GM19463 (cell line): ENCODE results near the gene LRRC7.

ENCODE experiments used
- ATAC-seq: cut with Tn5 transposase; IDR thresholded peaks from one replicate; pipeline ENCODE4 v1.9.1; 2021; ENCODE audit warnings: mild to moderate bottlenecking, moderate library complexity; ENCODE audit not compliant: unreplicated experiment

The LRRC7 gene

DNA sequence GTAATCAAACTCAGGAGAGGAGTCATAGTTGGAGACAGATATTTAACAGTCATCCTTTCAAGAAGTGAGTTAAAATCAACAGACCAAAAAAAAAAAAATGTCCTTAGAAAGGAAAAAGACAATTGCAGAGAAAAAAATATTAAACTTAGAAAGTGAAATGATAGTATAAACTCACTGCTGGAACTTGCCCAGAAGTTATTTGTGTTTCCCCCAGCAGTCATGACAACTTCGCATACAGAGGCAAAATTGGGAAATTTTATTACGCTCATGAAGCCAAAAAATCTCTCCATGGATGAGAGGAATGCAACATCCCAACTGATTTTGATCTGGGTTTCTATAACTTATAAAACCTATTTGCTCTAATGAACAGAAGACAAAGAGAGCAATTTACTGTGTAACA, 198.2 kb downstream of the LRRC7 start:
- ATAC-seq, result no peak

DNA sequence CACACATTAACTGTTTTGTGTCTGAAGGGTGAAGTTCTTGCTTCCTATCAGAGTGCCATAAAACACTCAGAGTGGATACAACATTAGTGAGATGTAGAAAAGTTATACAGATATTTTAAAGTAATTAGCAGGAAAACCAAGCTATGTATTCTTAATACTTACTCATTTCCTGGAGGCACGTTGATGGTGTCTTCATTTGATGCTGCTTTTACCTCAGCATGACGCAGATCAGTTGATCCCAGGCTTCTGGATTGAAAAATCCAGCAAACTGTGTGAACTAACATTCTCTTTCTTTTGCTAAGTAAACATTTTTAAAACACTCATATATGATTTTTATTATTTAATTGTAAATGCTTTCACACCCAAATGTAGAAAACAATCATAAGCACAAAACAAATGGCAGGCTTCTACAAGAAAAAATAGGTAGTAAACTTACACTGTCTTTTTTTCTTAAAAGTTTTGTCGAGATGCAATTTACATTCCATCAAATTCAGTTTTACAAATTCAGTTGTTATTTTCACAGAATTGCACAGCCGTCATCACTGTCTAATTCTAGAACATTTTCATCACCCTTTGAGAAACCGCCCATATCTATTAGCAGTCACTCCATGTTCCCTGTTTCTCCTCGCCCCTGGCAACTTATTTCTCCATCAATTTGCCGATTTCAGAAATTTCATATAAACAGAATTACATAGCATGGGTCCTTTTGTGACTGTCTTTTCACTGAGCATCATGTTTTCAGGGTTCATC, 198.9 kb downstream of the LRRC7 start:
- ATAC-seq, result no peak

DNA sequence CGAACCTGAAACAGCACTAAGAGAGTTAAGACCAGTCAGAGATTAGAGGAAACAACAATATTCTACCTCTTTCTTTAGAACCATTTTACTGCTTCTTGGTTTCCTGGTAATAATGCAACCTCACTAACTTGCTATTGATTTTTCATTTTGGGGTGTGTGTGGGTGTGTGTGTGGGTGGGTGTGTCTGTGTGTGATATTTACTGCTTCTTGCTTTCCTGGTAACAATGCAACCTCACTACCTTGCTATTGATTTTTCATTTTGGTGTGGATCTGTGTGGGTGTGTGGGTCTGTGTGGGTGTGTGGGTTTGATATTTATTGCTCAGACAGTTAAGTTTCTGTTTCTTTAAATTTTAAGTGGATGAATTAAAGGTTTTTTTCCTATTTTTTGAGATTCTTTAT, 208.8 kb downstream of the LRRC7 start:
- ATAC-seq, result no peak

DNA sequence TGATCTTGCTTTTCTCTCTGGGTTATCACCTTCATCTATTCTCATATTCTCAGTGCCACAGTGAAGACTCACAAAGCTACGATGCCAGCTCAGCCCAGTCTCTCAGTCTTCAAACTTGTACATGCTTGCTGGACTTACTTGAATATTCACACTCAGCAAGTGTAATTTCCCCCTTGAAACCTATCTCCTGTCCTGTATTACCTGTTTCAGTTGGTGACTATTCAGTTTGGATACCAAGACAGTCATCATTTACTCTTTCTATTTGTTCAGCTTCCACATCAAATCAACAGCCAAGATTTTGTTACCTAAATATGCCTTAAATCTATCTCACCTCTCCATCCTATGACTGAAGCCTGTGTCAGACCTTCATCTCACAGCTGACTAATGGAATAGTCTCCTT, 209.7 kb downstream of the LRRC7 start:
- ATAC-seq, result no peak

DNA sequence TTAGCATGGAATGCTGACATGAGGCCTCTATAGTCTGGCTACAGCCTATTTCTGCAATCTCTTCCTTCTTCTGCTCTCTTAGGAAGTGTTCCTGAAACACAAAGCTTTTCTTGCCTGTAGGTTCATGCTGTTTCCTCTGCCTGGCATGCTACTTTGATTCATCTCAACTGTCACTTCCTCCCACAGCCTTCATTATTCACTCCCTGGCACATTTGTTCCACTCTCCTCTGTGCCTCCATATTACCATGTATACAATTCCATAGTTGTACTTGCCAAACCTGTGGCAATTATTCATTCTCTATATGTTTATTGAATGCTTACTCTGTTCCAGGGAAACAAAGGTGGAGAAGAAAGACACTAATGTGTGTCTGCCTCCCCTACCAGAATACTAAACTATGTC, 210.2 kb downstream of the LRRC7 start:
- ATAC-seq, result no peak

DNA sequence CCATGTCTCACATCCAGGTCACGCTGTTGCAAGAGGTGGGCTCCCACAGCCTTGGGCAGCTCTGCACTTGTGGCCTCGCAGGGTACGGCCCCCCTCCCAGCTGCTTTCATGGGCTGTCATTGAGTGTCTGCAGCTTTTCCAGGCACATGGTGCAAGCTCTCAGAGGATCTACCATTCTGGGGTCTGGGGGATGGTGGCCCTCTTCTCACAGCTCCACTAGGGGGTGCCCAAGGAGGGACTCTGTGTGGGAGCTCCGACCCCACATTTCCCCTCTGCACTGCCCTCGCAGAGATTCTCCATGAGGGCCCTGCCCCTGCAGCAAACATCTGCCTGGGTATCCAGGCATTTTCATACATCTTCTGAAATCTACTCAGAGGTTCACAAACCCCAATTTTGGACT, 219.4 kb downstream of the LRRC7 start:
- ATAC-seq, result no peak

DNA sequence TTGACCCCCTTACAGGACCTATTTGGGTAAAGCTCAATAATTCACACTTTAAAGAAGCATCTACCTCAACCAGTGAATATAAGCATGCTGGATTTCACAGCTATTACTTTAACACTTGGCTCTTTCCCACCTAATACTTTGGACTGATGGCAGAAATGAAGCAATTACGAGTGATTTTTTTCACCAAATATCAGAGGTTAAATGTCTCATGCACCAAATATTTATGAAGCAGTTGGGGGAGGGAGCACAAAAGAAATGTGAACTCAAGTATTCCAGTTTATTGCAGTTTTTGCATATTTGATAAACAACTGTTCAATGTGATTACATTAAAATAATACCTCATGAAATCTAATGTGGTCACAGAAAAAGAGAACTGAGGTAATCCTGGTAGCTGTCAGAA, 223.6 kb downstream of the LRRC7 start:
- ATAC-seq, result no peak

DNA sequence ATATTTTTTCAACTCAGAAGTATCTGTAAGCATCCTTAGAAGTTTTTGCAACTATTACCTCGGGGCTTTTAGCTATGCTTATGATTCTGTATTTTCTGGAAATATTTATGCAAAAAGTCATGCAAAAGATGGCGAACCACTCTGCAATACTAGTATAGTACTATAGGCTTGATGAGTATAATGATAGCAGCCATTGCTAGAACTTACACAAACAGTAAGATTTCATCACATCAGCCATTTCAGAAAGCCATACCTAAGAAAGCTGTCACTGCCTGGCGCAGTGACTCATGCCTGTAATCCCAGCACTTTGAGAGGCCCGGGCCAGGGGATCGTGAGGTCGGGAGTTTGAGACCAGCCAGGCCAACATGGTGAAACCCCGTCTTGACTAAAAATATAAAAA, 227.1 kb downstream of the LRRC7 start:
- no peak for ATAC-seq

DNA sequence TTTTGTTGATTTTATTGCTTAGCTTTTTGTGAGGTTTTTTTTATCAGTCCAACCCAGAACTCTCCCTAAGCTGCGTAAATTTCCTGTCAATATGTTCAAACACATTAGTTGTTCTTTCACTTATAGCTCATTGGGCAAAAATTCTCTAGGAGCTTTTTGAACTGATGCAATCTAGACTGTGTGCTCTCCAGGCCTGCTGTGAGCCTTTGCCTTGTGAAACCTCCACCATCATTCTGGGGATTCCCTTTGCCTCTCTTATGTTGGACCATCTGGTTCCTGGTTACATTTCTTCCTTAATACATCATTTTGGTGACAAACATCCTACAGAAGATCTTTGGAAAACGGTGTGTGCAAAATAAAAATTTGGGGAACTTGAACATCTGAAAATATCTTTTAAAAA, 247.2 kb downstream of the LRRC7 start:
- ATAC-seq, result no peak

DNA sequence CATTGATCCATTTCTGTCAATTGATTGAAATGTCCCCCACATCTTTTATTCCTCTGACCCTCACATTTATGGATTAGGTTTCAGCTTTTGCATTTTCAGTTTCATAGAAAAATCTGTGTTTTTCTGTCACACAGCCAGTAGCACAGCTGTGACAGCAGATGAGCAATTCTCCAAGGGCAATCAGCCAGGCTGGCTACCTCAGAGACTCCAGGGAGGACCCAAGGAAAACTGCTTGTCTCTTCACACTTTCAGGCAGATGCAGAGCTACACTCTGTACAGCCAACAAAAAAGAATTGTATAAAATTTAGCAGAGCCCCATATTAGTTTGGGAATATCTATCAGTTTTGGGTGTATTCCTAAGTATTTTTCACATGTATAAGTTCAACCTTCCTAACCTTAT, 257.2 kb downstream of the LRRC7 start:
- no peak for ATAC-seq

DNA sequence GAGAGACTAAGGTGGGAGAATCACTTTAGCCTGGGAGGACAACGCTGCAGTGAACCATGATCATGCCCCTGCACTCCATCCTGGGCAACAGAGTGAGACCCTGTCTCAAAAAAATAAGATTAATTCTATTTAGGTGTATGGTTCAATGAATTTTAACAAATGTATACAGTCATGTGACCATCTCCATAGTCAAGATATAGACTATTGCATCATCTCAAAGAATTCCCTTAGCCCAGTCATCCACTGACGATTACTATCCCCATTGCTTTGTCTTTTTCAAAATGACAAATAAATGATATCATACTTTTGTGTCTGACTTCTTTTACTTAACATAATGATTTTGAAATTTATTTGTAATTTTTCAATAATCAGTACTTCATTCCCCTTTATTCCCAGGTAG, 260.0 kb downstream of the LRRC7 start:
- no peak for ATAC-seq

DNA sequence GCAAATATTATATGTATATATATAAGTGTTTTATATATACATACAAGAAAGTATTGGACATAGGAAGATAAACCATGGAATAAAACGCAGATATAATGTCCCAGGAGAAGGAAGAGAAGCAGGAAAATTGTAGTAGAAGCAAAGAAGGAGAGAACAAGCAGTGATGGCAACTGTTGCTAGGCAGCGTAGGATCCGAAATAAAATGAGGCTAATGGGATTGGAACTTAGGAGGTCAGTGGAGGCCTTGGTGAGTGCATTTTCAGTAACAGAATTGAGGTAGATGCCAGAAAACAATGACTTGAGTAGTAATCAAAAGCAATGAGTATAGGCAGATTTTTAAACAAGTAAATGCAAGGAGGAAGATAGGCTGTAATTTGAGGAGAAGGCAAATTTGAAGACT, 265.8 kb downstream of the LRRC7 start:
- no peak for ATAC-seq

DNA sequence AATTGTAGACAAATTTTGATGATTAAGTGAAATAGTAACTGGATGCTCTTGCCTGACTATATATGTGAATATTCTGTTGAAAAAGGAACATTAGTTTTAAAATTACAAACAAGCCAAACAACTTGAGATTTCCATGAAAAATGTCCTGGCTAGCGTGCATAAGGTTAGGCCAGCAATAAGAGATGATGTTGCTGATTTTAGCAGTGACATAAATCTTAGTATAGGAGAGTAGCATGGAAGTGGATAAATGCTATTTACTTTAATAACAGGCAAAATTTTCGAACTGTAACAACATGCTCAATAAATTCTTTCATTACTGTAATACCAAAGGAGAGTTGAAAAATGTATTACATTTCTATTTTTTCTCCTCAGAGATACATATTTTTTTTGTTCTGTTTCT, 266.6 kb downstream of the LRRC7 start:
- no peak for ATAC-seq

DNA sequence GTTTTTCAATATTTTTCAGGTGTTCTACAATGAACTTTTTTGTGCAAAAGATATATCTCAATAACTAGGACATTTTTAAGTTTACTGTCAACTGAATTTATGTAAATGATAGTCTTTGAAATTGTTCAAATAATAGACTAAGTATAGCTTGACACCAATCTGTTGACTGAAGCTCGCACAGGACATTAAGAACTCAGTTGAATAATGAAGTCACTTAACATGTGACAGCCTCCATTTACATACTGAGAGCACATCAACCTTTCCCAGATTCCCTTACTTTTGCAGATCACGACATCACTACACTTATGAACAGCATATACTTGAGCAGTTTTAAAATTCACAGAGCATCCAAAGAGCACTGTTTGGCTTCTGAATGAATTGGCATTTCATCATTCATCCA, 268.2 kb downstream of the LRRC7 start:
- no peak for ATAC-seq

DNA sequence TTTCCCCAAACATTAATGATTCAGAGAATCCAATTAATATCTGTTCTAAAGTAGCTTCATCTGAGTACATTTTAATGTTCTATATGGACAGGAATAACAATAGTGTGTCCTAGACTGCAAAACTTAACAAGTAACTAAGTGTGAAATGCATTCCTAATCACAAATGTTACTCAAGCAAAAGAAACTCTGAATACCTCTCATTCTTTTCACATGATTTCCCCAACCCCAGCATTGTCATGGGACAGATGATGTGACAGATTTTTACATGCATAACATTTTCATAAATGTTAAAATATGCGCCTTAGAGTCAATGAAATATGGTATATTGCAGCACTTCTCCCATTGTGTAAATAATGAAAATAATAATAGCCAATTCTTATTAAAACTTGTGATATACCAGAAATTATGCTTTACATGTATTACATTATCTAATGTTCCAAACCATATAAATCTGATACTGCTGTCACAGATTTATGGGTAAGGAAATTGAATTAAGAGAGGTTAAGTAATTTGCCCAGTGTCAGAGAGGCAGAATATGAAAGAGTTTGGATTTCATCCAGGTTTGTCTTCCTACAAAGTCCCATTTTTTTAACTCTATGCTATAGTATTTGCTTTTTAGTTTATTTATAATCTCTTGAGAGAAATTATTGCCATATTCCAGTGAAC, 269.4 kb downstream of the LRRC7 start:
- no peak for ATAC-seq

DNA sequence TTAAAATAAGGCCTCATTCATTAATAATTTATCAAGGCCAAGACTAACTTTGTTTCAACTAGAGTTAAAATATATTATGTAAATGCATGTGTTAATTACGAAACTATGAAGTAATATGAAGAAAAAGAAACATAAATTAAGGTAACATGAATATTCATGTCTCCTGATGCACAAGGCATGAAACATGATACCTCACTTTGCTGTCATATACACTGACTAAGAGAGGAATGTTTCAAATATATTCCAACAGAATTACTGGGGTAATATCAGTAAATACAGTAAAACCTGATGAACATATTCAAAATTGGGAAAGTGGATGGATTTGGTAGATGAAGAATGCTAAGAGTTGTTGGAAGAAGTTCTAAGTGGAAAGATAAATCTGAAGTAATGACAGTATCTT, 274.6 kb downstream of the LRRC7 start:
- no peak for ATAC-seq

DNA sequence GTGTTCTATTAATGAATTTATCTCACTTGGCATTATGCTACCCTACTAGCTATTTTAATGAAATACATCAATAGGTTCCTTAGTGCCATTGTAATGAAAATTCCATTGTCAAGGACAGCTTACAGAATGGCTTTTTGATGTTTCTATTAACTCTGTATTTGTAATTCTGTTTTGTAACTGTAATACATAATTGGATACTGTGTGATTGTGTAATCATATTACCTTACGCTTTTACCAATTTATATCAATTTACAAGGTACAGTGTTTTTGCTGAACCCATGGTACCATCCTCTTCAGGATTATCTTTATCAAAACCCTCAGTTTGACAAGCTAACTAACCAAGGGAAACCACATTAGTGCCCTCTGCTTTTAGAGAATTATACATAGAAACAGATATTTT, 277.9 kb downstream of the LRRC7 start:
- ATAC-seq, result no peak

DNA sequence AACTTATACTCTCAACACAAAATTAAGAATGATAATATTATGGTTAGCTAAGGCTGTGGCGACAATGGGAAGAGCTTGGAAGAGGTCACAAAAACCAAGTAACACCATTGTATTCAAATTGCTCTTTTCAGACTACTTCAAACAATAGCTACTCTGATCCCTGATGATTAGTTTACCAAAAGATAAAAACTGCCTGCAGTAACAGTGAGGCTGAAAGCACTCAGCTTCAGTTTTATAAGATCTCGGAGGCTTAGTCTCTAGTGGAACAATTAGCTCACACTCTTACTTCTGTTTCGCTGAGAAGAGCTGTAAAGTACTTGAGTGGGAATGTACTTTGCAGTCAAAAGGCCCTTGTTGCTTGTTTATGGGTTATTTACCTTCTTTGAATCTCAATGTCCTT, 278.5 kb downstream of the LRRC7 start:
- no peak for ATAC-seq

DNA sequence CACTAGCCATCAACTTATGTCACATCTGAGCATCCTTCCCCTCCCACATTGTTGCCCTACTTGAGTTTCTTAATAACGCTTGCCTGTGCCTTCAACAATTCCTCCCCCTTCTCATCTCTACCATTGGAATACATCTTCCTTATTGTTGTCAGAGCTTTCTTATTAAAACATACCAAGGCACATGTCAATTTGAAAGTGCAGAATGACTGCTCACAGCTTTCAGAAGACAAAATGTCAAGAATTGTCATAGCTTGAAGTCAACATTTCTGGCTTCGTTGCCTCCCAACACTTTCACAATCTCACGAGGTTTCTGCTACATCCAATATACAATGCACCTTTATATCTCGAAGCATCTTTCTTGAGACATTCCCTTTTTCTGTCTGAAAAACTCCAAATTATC, 279.9 kb downstream of the LRRC7 start:
- ATAC-seq, result no peak

DNA sequence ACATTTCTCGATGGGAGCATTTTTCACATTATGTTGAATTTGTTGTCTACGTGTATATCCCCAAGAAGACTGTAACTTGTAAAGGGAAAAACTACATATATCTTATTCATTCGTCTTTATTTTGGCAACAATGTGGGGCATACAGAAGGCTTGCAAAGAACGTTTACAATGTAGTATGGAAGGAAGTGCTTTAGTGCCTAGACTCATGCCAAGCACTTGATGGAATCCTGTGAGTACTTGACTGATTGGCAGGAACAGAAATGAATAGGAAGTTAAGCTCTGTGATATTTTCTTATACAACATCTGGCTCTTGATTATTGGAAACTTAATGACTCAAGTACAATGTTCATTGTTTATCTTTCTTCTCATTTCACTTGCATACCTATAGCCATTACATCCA, 284.4 kb downstream of the LRRC7 start:
- ATAC-seq, result no peak

DNA sequence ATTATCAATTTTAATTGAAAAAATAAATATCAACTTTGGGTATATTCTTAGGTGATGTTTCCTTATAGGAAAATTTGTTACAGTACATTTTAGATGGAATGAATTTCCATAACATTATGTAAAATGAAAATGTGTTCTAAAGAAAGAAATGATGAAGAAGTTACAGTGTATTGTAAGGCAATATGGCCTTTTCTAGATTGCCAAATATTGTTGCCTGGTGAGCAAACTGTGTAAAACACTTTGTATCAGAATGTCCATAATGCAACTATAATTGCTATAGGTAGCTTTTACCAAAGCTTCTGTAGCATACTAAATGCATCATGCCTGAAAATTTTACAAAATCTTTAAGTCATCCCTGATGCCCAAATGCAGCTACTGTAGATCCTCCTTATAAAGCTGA, 285.0 kb downstream of the LRRC7 start:
- no peak for ATAC-seq

DNA sequence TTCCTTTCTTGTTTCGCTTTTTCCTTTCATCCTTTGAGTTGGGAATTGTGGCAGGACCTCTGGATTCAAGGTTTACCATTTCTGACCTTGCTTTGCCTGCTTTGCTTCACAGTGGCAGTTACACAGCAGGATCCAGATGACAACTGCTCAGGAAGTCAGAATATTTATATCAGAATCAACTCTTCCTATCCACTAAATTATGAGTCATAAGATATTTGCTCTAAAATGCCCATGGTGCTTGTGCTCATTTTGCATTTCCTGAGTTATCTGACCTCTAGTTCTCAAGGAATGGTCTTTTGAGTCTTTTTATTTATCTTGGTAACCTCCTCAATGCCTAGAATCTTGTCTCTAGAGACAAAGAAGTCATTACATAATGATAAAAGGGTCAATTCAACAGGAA, 290.8 kb downstream of the LRRC7 start:
- no peak for ATAC-seq

DNA sequence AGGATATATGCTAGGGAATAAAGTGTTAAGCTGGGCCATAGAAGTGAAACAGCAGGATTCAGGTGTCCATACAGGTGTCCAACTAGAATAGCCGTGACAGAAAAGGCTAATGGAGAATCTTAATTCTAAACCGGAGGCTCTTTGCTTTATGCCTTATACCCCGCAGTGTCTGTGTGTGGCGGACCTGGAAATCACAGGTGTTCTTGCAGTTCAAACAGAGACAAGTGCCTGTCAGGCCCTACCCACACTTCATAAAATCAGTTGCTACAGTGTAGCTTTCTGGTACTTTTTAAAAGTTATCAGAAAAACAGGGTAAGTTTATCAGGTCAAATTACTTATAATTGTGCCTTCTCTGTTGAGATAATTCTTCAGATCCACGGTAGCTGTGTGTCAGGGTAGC, 293.9 kb downstream of the LRRC7 start:
- no peak for ATAC-seq
